ENCODE data around the gene URB1.
"Not testable (repeated sequence)": the region's sequence is repeated elsewhere in the genome, so short reads cannot be mapped to it uniquely, and the experiment has no call there.

The URB1 gene

DNA sequence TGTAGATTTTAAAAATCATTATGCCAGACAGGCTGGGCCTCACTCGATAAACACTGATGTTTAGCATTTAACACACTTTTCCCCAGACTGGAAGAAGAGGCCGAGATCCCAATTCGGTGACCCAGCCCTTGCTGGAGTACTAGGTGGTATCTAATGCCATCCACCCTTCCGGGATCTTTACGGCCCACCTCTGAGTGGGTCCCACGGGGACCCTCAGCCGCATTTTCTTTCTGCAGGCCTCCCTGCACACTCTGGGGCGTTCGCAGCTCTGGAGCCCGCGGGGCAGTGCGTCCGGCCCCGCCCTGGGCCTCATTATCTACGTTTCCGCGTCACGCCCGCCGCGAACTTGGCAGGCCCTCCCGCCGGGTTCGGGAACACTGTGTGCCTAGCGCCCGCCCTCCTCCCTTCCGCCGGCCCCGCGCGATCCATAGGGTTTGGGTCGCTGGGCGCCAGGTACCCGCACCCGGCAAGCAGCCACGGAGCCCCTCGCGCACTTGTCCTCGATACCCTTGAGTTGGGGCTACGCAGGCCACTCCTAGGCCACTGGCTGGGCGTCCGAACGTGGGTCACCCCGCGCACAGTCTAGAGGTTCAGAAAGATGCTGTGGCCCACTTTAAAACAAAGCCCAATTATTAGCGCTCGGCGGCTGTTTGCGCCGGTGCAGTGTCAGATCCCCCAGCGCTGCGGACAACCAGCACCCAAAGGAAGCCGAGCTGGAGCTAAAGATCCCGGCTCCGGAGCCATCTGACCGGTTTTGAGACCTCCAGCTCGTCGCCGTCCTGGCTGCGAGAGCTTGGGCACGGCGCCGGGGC lies 18.7 kb upstream of the URB1 start:
- H3K9ac ChIP-seq (ENCODE audit: low read depth, low read length) = no peak overlapping the region
- no peaks in the 10 kb centered on the region for H3K36me3 ChIP-seq (ENCODE audit: control insufficient read depth, insufficient read depth, low read length)
- H3K4me3 ChIP-seq (ENCODE audit: low read depth, low read length) = peak overlapping the region; percentile 66
- H3K27me3 ChIP-seq (ENCODE audit: control insufficient read depth, insufficient read depth, low read length) = peaks cover 68% of the 10 kb centered on the region
- peaks cover 30% of the 10 kb centered on the region for H3K4me1 ChIP-seq (ENCODE audit: control insufficient read depth, insufficient read depth, low read length)
- no peaks in the 10 kb centered on the region for H3K9me3 ChIP-seq (ENCODE audit: control insufficient read depth, insufficient read depth, low read length)
- no peak overlapping the region for H3K27ac ChIP-seq (ENCODE audit: low read depth, low read length)

DNA sequence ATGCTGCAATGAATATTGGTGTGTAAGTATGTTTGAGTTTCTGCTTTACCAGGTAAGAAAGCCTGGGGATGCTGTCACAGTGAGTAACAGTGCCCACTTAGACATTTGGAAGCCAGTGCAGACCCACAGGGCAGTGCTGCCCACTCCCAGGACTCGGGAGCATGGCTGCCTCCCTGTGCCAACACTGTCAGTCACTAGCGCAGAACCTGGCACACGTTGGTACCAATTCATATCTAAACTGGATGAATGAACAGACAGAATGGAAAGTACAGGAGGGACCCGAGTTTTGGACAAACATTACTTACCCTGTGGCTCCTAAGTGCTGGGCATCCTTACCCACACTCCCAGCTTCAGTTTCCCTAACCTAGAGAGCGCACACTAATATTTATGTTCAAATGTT lies 18.1 kb upstream of the URB1 start:
- no peaks in the 10 kb centered on the region for H3K9me3 ChIP-seq (ENCODE audit: control insufficient read depth, insufficient read depth, low read length)
- peaks cover 67% of the 10 kb centered on the region for H3K27me3 ChIP-seq (ENCODE audit: control insufficient read depth, insufficient read depth, low read length)
- H3K36me3 ChIP-seq (ENCODE audit: control insufficient read depth, insufficient read depth, low read length) = no peaks in the 10 kb centered on the region
- peaks cover 29% of the 10 kb centered on the region for H3K4me1 ChIP-seq (ENCODE audit: control insufficient read depth, insufficient read depth, low read length)
- no peak overlapping the region for H3K4me3 ChIP-seq (ENCODE audit: low read depth, low read length)
- H3K27ac ChIP-seq (ENCODE audit: low read depth, low read length) = no peak overlapping the region
- no peak overlapping the region for H3K9ac ChIP-seq (ENCODE audit: low read depth, low read length)

DNA sequence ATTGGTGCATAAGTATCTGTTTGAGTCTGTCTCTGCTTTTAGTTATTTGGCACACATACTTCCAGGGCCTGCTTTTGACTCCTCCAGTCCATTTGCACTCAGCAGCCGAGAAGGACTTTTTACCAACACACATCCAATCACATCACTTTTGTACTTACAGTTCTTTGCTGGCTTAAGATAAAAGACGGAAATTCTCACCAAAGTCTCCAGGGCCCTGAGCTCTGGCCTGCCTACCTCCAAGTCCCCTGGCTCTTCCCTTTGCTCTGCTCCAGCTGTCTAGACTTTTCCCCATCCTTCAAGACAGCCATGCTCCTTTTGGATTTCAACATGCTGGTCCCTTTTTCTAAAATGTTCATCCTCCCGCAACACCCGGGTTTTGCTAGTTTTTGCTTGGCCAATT lies 17.5 kb upstream of the URB1 start:
- H3K4me1 ChIP-seq (ENCODE audit: control insufficient read depth, insufficient read depth, low read length) = peaks cover 22% of the 10 kb centered on the region
- peaks cover 63% of the 10 kb centered on the region for H3K27me3 ChIP-seq (ENCODE audit: control insufficient read depth, insufficient read depth, low read length)
- no peak overlapping the region for H3K9ac ChIP-seq (ENCODE audit: low read depth, low read length)
- H3K9me3 ChIP-seq (ENCODE audit: control insufficient read depth, insufficient read depth, low read length) = no peaks in the 10 kb centered on the region
- no peak overlapping the region for H3K4me3 ChIP-seq (ENCODE audit: low read depth, low read length)
- no peak overlapping the region for H3K27ac ChIP-seq (ENCODE audit: low read depth, low read length)
- H3K36me3 ChIP-seq (ENCODE audit: control insufficient read depth, insufficient read depth, low read length) = no peaks in the 10 kb centered on the region

DNA sequence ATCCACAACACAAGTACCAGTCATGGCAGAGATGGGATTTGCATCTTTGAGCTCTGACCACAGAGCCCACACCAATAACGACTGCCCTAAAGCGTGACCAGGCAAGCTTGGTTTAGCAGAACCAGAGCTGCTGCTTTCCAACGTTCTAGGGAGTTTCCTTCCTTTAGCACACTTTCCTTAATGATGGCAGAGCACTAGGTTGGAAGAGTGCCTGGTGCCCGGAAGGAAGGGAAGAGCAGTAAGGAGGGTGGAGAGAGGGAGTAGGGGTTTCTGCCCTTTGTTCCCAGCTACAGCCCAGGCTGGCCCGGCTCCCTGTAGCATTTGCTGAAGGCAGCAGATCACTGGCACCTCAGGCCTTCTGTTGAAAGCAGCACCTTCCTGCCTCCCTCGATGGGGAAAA lies 13.6 kb upstream of the URB1 start:
- Histone ChIP-seq H3K9ac (ENCODE audit: low read depth, low read length) (no peak overlapping the region), H3K9me3 (ENCODE audit: control insufficient read depth, insufficient read depth, low read length) (no peaks in the 10 kb centered on the region), H3K4me1 (ENCODE audit: control insufficient read depth, insufficient read depth, low read length) (peaks cover 4% of the 10 kb centered on the region), H3K36me3 (ENCODE audit: control insufficient read depth, insufficient read depth, low read length) (no peaks in the 10 kb centered on the region), H3K27ac (ENCODE audit: low read depth, low read length) (no peak overlapping the region), H3K27me3 (ENCODE audit: control insufficient read depth, insufficient read depth, low read length) (peaks cover 24% of the 10 kb centered on the region), H3K4me3 (ENCODE audit: low read depth, low read length) (no peak overlapping the region)

DNA sequence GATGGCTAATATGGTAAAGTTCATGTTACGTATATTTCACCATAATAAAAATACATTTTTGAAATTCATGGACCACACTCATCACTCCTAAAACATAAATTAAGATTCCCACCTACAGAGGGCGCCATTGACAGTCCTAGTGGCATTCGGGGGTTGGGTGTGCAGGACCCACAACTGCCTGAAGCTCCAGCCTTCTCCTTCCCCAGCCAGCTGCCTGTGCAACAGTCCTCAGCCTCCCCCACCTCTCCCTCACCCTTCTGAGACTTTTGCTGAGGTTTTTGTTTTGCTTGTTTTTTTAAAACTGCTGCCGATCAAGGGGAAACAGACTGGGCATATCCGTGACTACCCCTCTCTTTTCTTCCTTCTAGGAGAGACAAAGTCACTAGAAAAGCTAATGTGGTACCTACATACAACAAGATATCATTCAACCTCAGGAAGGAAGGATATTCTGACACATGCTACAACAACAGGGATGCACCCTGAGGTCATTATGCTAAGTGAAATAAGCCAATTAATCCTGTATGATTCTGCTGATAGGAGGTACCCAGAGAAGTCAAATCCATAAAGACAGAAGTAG lies 10.5 kb upstream of the URB1 start:
- H3K4me1 ChIP-seq (ENCODE audit: control insufficient read depth, insufficient read depth, low read length) = peaks cover 4% of the 10 kb centered on the region
- H3K27me3 ChIP-seq (ENCODE audit: control insufficient read depth, insufficient read depth, low read length) = no peaks in the 10 kb centered on the region
- H3K36me3 ChIP-seq (ENCODE audit: control insufficient read depth, insufficient read depth, low read length) = no peaks in the 10 kb centered on the region
- H3K4me3 ChIP-seq (ENCODE audit: low read depth, low read length) = no peak overlapping the region
- H3K9ac ChIP-seq (ENCODE audit: low read depth, low read length) = no peak overlapping the region
- H3K9me3 ChIP-seq (ENCODE audit: control insufficient read depth, insufficient read depth, low read length) = no peaks in the 10 kb centered on the region
- H3K27ac ChIP-seq (ENCODE audit: low read depth, low read length) = no peak overlapping the region

DNA sequence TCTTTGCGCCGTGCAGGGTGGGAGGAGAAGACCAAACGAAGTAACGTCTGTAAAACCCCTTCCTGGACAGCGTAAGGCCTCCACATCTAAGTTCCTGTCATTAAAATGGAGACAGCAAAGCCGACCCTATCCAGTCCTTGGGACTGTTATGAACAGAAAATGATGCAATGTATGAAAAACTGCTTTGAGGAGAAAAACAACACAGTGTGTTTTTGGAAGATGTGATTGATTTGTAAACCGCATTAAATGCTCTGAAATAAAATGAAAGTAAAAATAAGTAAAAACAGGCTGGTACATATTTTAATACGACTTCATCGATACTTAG lies 827 bp upstream of the URB1 start:
- peaks cover 8% of the 10 kb centered on the region for H3K4me1 ChIP-seq (ENCODE audit: control insufficient read depth, insufficient read depth, low read length)
- H3K27ac ChIP-seq (ENCODE audit: low read depth, low read length) = no peak overlapping the region
- no peaks in the 10 kb centered on the region for H3K9me3 ChIP-seq (ENCODE audit: control insufficient read depth, insufficient read depth, low read length)
- H3K36me3 ChIP-seq (ENCODE audit: control insufficient read depth, insufficient read depth, low read length) = peaks cover 14% of the 10 kb centered on the region; the same call in 1 of the 2 replicates
- no peaks in the 10 kb centered on the region; the same call in 1 of the 2 replicates for H3K27me3 ChIP-seq (ENCODE audit: control insufficient read depth, insufficient read depth, low read length)
- H3K9ac ChIP-seq (ENCODE audit: low read depth, low read length) = no peak overlapping the region
- peak overlapping the region; percentile 94 for H3K4me3 ChIP-seq (ENCODE audit: low read depth, low read length)

DNA sequence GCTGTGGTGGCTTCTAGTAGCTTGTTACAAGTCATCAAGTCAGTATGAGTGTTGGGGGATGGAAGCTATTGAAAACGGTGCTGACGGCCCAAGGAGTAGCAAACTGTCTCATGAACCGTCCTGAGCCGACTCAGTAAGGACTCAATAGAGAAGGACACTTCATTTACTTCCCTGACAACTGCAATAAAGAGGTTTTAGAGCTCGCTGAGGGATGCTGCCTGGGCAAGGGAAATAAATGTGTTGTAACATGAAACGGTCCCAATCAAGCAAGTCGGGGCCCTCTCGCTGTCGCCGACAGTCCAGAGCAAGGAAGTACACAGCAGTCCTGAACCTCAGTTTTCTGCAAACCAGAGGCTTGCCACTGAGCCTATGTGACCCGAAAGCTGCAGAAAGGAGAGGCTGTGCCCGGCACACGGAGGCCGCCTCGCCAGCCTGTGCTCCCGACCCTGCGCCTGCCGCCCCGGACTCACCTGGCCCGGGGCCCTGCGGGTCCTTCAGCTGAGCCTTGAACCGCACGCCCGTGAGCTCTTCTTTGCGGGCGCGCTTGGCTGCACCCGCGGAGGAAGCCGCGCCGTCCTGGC lies 423 bp downstream of the URB1 start:
- Histone ChIP-seq H3K27me3 (ENCODE audit: control insufficient read depth, insufficient read depth, low read length) (no peaks in the 10 kb centered on the region; the same call in 1 of the 2 replicates), H3K4me3 (ENCODE audit: low read depth, low read length) (peak overlapping the region; percentile 94), H3K27ac (ENCODE audit: low read depth, low read length) (no peak overlapping the region), H3K4me1 (ENCODE audit: control insufficient read depth, insufficient read depth, low read length) (peaks cover 12% of the 10 kb centered on the region), H3K9ac (ENCODE audit: low read depth, low read length) (peak overlapping the region; percentile 61), H3K36me3 (ENCODE audit: control insufficient read depth, insufficient read depth, low read length) (peaks cover 14% of the 10 kb centered on the region; the same call in 1 of the 2 replicates), H3K9me3 (ENCODE audit: control insufficient read depth, insufficient read depth, low read length) (no peaks in the 10 kb centered on the region)

DNA sequence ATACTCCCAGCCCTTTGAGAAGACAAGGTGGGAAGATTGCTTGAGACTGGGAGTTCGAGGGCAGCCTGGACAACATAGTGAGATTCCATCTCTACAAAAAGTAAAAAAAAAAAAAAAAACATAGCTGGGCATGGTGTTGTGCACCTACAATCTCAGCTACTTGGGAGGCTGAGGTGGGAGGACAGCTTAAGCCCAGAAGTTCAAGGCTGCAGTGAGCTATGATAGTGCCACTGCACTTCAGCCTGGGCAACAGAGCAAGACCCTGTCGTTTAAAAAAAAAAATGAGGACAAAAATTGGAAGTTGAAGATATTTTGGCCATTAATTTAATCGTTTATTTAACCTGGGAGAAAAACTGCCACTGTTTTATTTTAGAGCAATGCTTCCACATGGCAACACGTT lies 1.1 kb downstream of the URB1 start:
- no peak overlapping the region for H3K9ac ChIP-seq (ENCODE audit: low read depth, low read length)
- peaks cover 12% of the 10 kb centered on the region for H3K4me1 ChIP-seq (ENCODE audit: control insufficient read depth, insufficient read depth, low read length)
- H3K27ac ChIP-seq (ENCODE audit: low read depth, low read length) = no peak overlapping the region
- H3K9me3 ChIP-seq (ENCODE audit: control insufficient read depth, insufficient read depth, low read length) = no peaks in the 10 kb centered on the region
- H3K36me3 ChIP-seq (ENCODE audit: control insufficient read depth, insufficient read depth, low read length) = peaks cover 14% of the 10 kb centered on the region; the same call in 1 of the 2 replicates
- peak overlapping the region; percentile 94 for H3K4me3 ChIP-seq (ENCODE audit: low read depth, low read length)
- no peaks in the 10 kb centered on the region; the same call in 1 of the 2 replicates for H3K27me3 ChIP-seq (ENCODE audit: control insufficient read depth, insufficient read depth, low read length)

DNA sequence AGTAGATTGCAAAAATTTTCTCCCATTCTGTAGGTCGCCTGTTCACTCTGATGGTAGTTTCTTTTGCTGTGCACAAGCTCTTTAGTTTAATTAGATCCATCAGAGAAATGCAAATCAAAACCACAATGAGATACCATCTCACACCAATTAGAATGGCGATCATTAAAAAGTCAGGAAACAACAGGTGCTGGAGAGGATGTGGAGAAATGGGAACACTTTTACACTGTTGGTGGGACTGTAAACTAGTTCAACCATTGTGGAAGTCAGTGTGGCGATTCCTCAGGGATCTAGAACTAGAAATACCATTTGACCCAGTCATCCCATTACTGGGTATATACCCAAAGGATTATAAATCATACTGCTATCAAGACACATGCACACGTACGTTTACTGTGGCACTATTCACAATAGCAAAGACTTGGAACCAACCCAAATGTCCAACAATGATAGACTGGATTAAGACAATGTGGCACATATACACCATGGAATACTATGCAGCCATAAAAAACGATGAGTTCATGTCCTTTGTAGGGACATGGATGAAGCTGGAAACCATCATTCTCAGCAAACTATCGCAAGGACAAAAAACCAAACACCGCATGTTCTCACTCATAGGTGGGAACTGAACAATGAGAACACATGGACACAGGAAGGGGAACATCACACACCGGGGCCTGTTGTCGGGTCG lies 2.1 kb downstream of the URB1 start:
- Histone ChIP-seq H3K4me1 (ENCODE audit: control insufficient read depth, insufficient read depth, low read length) (peaks cover 12% of the 10 kb centered on the region), H3K36me3 (ENCODE audit: control insufficient read depth, insufficient read depth, low read length) (peaks cover 17% of the 10 kb centered on the region; the same call in 1 of the 2 replicates)
- H3K9ac ChIP-seq (ENCODE audit: low read depth, low read length); H3K27ac ChIP-seq (ENCODE audit: low read depth, low read length); H3K27me3 ChIP-seq (ENCODE audit: control insufficient read depth, insufficient read depth, low read length); H3K9me3 ChIP-seq (ENCODE audit: control insufficient read depth, insufficient read depth, low read length); H3K4me3 ChIP-seq (ENCODE audit: low read depth, low read length): not testable (repeated sequence)

DNA sequence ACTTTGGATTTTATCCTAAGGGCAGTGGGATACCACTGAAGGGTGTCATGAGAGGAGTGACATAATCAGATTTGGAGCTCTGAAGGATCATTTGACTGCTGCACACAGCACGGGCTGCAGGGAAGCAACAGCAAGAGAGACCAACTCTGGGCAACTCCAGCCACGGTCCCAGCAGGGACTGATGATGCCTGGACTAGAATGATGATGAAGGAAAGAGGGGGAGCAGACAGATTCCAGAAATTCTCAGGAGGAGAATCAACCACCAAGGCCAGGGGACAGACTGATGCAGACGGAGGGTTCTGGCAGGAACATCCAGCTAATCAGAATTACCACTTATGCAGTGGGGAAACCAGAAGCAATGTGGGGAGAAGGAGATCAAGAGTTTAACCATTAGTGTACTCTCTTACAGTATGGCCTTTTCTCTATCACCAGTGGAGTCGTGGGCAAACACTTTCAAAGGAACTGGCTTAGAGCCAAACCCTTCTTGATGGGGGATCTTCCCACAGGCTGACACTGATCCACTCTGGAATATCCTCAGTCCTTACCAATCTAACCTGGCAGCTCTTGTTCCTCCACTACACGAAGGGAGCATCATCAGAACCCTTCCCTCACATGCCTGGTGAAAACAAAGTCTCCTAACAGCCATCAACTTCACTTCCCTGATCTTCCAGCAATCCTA lies 3.3 kb downstream of the URB1 start:
- no peaks in the 10 kb centered on the region for H3K9me3 ChIP-seq (ENCODE audit: control insufficient read depth, insufficient read depth, low read length)
- peaks cover 26% of the 10 kb centered on the region for H3K36me3 ChIP-seq (ENCODE audit: control insufficient read depth, insufficient read depth, low read length)
- H3K4me1 ChIP-seq (ENCODE audit: control insufficient read depth, insufficient read depth, low read length) = peaks cover 12% of the 10 kb centered on the region
- H3K27ac ChIP-seq (ENCODE audit: low read depth, low read length) = no peak overlapping the region
- no peak overlapping the region for H3K9ac ChIP-seq (ENCODE audit: low read depth, low read length)
- no peak overlapping the region for H3K4me3 ChIP-seq (ENCODE audit: low read depth, low read length)
- H3K27me3 ChIP-seq (ENCODE audit: control insufficient read depth, insufficient read depth, low read length) = no peaks in the 10 kb centered on the region

Data from HUES48 (cell line).